ENCODE data around the gene MMRN2.

Gene MMRN2

GRCh38 chr10:86958901-86959736 is 1.7 kb upstream of the MMRN2 start:
- Histone ChIP-seq H3K27me3 (ENCODE audit: control insufficient read depth in 1 of 2, insufficient read depth in 1 of 2, low read length in 2 of 2) (no peaks in the 10 kb centered on the region), H3K4me3 (ENCODE audit: insufficient read depth in 1 of 2, low read depth in 1 of 2, low read length in 2 of 2) (peak overlapping the region in 1 of 2 experiments; percentile 78), H3K4ac (ENCODE audit: low read depth in 1 of 2, low read length in 2 of 2) (peak overlapping the region; percentile 86 to 93), H3K23ac (ENCODE audit: low read length in 2 of 2) (no peak overlapping the region), H3K18ac (ENCODE audit: low read depth in 1 of 2, low read length in 2 of 2) (peak overlapping the region; percentile 88 to 96), H2BK12ac (ENCODE audit: low read length in 2 of 2) (peak overlapping the region; percentile 90 to 99), H2AK5ac (ENCODE audit: low read length, severe bottlenecking) (peak overlapping the region; percentile 6), H2AFZ (ENCODE audit: low read depth, low read length) (peak overlapping the region; percentile 32), H2BK5ac (ENCODE audit: low read depth, low read length, poor library complexity, severe bottlenecking) (no peak overlapping the region), H4K91ac (ENCODE audit: low read length) (peak overlapping the region; percentile 94), H3K4me2 (ENCODE audit: low read length, poor library complexity, severe bottlenecking) (no peak overlapping the region), H3K14ac (ENCODE audit: low read length in 2 of 2) (peak overlapping the region in 1 of 2 experiments; percentile 72), H2BK15ac (ENCODE audit: low read depth, poor library complexity, severe bottlenecking) (peak overlapping the region; percentile 95), H3K27ac (ENCODE audit: low read length, poor library complexity, severe bottlenecking) (no peak overlapping the region), H2BK120ac (ENCODE audit: low read depth, low read length) (peak overlapping the region; percentile 66), H4K8ac (ENCODE audit: low read length) (peak overlapping the region; percentile 95), H3K36me3 (ENCODE audit: control insufficient read depth in 1 of 2, insufficient read depth in 2 of 2, low read depth in 1 of 2, low read length in 2 of 2) (no peaks in the 10 kb centered on the region), H3K9me3 (ENCODE audit: control insufficient read depth, low read length) (no peaks in the 10 kb centered on the region), H3K9ac (ENCODE audit: low read length) (peak overlapping the region; percentile 71), H3K4me1 (ENCODE audit: control insufficient read depth, insufficient read depth, low read depth, low read length) (peaks cover 32% of the 10 kb centered on the region), H3K79me1 (replicated peaks; ENCODE audit: low read length, poor library complexity, severe bottlenecking) (no peaks in the 10 kb centered on the region)
- peak; percentile 78 for DNase-seq
- WGBS: 28% methylated on average over 16 of the region's 16 CpGs

DNA sequence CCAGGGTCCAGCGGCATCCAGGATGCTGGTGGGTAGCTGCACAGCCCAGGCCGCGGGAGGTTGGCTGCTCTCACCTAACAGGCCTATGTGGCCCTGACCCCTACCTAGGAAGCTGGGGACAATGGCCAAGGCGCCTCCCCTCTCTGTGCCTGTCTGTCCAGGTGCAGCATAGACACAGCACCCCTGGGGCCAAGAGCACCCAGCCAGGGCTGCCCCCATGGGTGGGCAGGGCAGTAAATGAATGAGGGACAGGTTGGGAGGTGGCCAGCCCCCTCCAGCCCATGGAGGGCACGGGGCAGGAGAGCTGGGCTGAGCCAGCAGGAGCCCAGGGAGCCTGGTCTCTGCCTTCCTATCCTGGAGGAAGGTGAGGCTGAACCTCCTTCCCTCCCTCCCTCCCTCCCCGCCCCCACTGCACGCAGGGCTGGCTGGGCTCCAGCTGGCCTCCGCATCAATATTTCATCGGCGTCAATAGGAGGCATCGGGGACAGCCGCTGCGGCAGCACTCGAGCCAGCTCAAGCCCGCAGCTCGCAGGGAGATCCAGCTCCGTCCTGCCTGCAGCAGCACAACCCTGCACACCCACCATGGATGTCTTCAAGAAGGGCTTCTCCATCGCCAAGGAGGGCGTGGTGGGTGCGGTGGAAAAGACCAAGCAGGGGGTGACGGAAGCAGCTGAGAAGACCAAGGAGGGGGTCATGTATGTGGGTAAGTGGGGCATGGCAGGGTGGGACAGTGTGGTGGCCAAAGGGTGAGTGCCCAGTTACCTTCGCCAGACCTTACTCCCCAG is 893 bp upstream of the MMRN2 start, which contains the start of gene SNCG:
TSS of gene SNCG (plus strand) at position 484 of the 785 bp plus-strand sequence. CDS start at position 583, 99 bp downstream.
- no peak within 1 kb of the TSS for H3K27ac ChIP-seq (ENCODE audit: low read length, poor library complexity, severe bottlenecking)
- peak within 1 kb of the TSS; percentile 94 for H4K91ac ChIP-seq (ENCODE audit: low read length)
- H3K27me3 ChIP-seq (ENCODE audit: control insufficient read depth in 1 of 2, insufficient read depth in 1 of 2, low read length in 2 of 2): no peaks in the 10 kb centered on the region
- peak within 1 kb of the TSS; percentile 71 for H3K9ac ChIP-seq (ENCODE audit: low read length)
- H3K9me3 ChIP-seq (ENCODE audit: control insufficient read depth, low read length): no peaks in the 10 kb centered on the region
- peak within 1 kb of the TSS; percentile 90 to 99 for H2BK12ac ChIP-seq (ENCODE audit: low read length in 2 of 2)
- 56% methylated on average over 21 of the region's 22 CpGs for WGBS
- peaks cover 34% of the 10 kb centered on the region for H3K4me1 ChIP-seq (ENCODE audit: control insufficient read depth, insufficient read depth, low read depth, low read length)
- H2BK5ac ChIP-seq (ENCODE audit: low read depth, low read length, poor library complexity, severe bottlenecking): no peak within 1 kb of the TSS
- peak within 1 kb of the TSS in 1 of 2 experiments; percentile 72 for H3K14ac ChIP-seq (ENCODE audit: low read length in 2 of 2)
- peak within 1 kb of the TSS; percentile 95 for H4K8ac ChIP-seq (ENCODE audit: low read length)
- DNase-seq: no peak
- H2BK120ac ChIP-seq (ENCODE audit: low read depth, low read length): peak within 1 kb of the TSS; percentile 66
- H2BK15ac ChIP-seq (ENCODE audit: low read depth, poor library complexity, severe bottlenecking): peak within 1 kb of the TSS; percentile 95
- peak within 1 kb of the TSS; percentile 88 to 96 for H3K18ac ChIP-seq (ENCODE audit: low read depth in 1 of 2, low read length in 2 of 2)
- H3K23ac ChIP-seq (ENCODE audit: low read length in 2 of 2): no peak within 1 kb of the TSS
- H3K4ac ChIP-seq (ENCODE audit: low read depth in 1 of 2, low read length in 2 of 2): peak within 1 kb of the TSS; percentile 86 to 93
- H3K36me3 ChIP-seq (ENCODE audit: control insufficient read depth in 1 of 2, insufficient read depth in 2 of 2, low read depth in 1 of 2, low read length in 2 of 2): no peaks in the 10 kb centered on the region
- H3K4me3 ChIP-seq (ENCODE audit: insufficient read depth in 1 of 2, low read depth in 1 of 2, low read length in 2 of 2): peak within 1 kb of the TSS in 1 of 2 experiments; percentile 78
- H2AK5ac ChIP-seq (ENCODE audit: low read length, severe bottlenecking): peak within 1 kb of the TSS; percentile 6
- H3K79me1 ChIP-seq (replicated peaks; ENCODE audit: low read length, poor library complexity, severe bottlenecking): no peaks in the 10 kb centered on the region
- peak within 1 kb of the TSS; percentile 32 for H2AFZ ChIP-seq (ENCODE audit: low read depth, low read length)
- H3K4me2 ChIP-seq (ENCODE audit: low read length, poor library complexity, severe bottlenecking): no peak within 1 kb of the TSS

DNA sequence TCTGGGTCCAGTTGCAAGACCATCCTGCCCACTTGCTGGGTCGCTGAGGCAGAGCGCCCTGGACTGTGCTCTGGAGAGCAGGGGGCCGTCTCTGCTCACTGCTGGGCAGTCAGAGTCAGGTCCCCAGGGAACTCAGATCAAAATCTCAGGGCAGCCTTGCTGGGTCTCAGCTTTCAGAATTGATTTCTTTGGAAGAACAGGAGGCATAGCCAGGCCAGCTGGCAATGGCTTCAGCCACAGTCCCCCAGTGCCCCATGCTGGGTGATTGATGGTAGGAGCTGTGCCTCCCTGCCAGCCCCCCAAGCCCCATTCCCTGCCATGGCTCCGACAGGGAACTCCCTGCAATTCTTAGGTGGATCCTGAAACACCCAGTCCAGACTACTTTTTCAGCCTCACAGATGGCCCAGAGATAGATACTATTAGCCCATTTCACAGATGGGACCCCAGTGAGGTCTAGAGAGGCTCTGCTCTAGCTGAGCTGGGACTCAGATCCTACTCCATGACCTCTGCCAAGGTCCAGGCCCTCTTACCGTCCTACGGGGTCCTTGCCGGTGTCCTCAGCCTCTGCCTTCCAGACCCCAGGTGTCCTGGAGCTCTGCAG is 467 bp downstream of the MMRN2 start:
- WGBS: 82% methylated on average over 7 of the region's 7 CpGs
- Histone ChIP-seq H3K27me3 (ENCODE audit: control insufficient read depth in 1 of 2, insufficient read depth in 1 of 2, low read length in 2 of 2) (no peaks in the 10 kb centered on the region), H2BK12ac (ENCODE audit: low read length in 2 of 2) (peak overlapping the region; percentile 73 to 99), H3K4me1 (ENCODE audit: control insufficient read depth, insufficient read depth, low read depth, low read length) (peaks cover 32% of the 10 kb centered on the region), H2AK5ac (ENCODE audit: low read length, severe bottlenecking) (no peak overlapping the region), H3K4ac (ENCODE audit: low read depth in 1 of 2, low read length in 2 of 2) (peak overlapping the region; percentile 25 to 47), H2BK5ac (ENCODE audit: low read depth, low read length, poor library complexity, severe bottlenecking) (no peak overlapping the region), H3K27ac (ENCODE audit: low read length, poor library complexity, severe bottlenecking) (no peak overlapping the region), H3K9ac (ENCODE audit: low read length) (peak overlapping the region; percentile 26), H3K23ac (ENCODE audit: low read length in 2 of 2) (no peak overlapping the region), H4K91ac (ENCODE audit: low read length) (peak overlapping the region; percentile 76), H3K4me3 (ENCODE audit: insufficient read depth in 1 of 2, low read depth in 1 of 2, low read length in 2 of 2) (no peak overlapping the region), H2BK15ac (ENCODE audit: low read depth, poor library complexity, severe bottlenecking) (peak overlapping the region; percentile 15), H2BK120ac (ENCODE audit: low read depth, low read length) (no peak overlapping the region), H3K79me1 (replicated peaks; ENCODE audit: low read length, poor library complexity, severe bottlenecking) (no peaks in the 10 kb centered on the region), H3K4me2 (ENCODE audit: low read length, poor library complexity, severe bottlenecking) (no peak overlapping the region), H3K18ac (ENCODE audit: low read depth in 1 of 2, low read length in 2 of 2) (peak overlapping the region; percentile 29 to 67), H3K9me3 (ENCODE audit: control insufficient read depth, low read length) (no peaks in the 10 kb centered on the region), H4K8ac (ENCODE audit: low read length) (peak overlapping the region; percentile 78), H3K36me3 (ENCODE audit: control insufficient read depth in 1 of 2, insufficient read depth in 2 of 2, low read depth in 1 of 2, low read length in 2 of 2) (no peaks in the 10 kb centered on the region), H2AFZ (ENCODE audit: low read depth, low read length) (no peak overlapping the region), H3K14ac (ENCODE audit: low read length in 2 of 2) (peak overlapping the region in 1 of 2 experiments; percentile 41)
- DNase-seq: no peak

Measured in mesenchymal stem cell (in vitro differentiated cells and primary cell).